MG63 (cell line): ENCODE results near the gene RGSL1. TPM values are rescaled to one million over a fixed set of nuclear protein-coding genes. Genes with fewer than 3 reads are reported as not detected.

Experiments used
- DNase-seq: peaks from one replicate; pipeline ENCODE4 v3.0.0-alpha.2; 2020
- H3K27me3 ChIP-seq: fragments of 250-450 bp; sonication (Bioruptor Pico); 2 replicates; pipeline ENCODE4 v1.5.1; 2020; ENCODE audit warnings: mild to moderate bottlenecking, moderate library complexity
- H3K36me3 ChIP-seq: fragments of 250-450 bp; sonication (Bioruptor Pico); 2 replicates; pipeline ENCODE4 v1.5.1; 2020; ENCODE audit warnings: mild to moderate bottlenecking, moderate library complexity
- H3K4me3 ChIP-seq: fragments of 250-450 bp; sonication (Bioruptor Pico); 2 replicates; pipeline ENCODE4 v1.5.1; 2020; ENCODE audit warnings: mild to moderate bottlenecking, moderate library complexity
- H3K9me3 ChIP-seq: fragments of 250-450 bp; sonication (Bioruptor Pico); 2 replicates; pipeline ENCODE4 v1.5.1; 2020; ENCODE audit warnings: mild to moderate bottlenecking, moderate library complexity
- total RNA-seq: library from RNA; depleted of rRNA; stranded (reverse); fragments of >200 nt; shearing (Covaris generic); gene quantifications from 2 replicates; pipeline ENCODE4 v1.2.3, GENCODE V29; 2014; ENCODE audit warnings: low replicate concordance; rRNA removed

Gene RGSL1
- total RNA-seq, 1 experiment from 2014 or later: not detected

DNA sequence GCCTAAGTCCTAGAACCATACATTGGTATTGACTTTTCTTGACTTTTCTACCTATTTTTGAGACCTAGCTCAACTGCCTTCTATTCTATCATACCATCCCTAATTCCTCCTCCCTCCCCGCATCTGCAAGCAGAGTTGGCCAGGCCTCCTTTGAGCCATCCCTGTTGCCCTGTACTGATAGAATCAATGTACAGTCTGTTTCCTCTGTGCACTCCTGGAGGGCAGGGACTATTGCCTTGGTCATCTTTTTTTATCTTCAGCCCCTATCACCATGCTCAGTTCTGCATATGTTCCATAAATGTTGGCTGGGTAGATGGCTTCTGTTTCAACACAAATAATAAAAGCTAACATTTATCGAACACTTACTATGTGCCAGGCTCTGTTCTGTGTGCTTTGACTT lies 158.3 kb downstream of the RGSL1 start:
- H3K36me3 ChIP-seq: no peaks in the 10 kb centered on the region
- no peaks in the 10 kb centered on the region for H3K9me3 ChIP-seq
- H3K27me3 ChIP-seq: no peaks in the 10 kb centered on the region
- DNase-seq: no peak
- H3K4me3 ChIP-seq: no peak overlapping the region

DNA sequence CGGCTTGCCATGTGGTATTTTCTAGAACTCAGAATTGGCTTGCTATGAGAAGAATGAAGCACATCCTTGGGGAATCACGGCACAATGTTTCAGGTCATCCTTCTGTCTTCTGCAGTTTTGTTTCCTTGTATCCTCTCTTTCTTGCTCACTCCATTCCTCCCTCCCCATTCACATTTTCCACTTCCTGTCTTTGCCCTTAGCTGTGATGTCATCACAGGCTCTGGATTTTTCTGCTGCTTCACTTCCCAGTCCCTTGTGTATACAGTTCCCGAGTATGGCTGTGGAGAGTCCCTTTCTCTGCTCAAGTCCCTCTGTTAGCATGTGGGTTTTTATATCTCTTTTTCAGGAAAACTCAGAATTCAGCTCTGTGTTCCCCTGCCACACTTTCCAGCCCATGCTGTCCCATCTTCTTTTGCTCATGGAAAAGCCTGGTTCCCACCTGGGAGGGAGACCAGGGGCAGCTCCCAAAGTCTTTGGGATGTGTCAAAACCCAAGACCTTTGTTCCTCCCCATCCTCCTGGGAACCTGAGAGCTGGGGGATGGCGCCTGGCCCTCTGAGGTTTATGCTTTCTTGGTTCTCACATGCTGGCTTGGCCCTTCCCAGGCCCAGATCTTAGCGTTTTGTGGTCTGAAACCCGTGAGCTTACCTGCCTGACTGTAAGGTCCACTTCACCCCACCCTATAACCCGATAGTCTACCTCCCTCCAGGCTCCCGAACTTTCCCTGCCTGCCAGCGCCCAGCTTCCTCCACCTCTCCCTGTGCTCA lies 159.1 kb downstream of the RGSL1 start:
- no peak overlapping the region for H3K4me3 ChIP-seq
- no peaks in the 10 kb centered on the region for H3K9me3 ChIP-seq
- no peak for DNase-seq

More for the DNA sequence above, 159.1 kb downstream of the RGSL1 start:
- Histone ChIP-seq H3K27me3 (no peaks in the 10 kb centered on the region), H3K36me3 (no peaks in the 10 kb centered on the region)

Other genes starting within 250 kb of the RGSL1 start
- 158 and 173 TPM in 2 replicates for gene GLUL, start 58.4 kb upstream of the RGSL1 start, total RNA-seq
- not detected in 2 replicates for gene TEDDM1, start 49.5 kb upstream of the RGSL1 start, total RNA-seq
- gene RNASEL, start 139.1 kb downstream of the RGSL1 start, total RNA-seq: 4.0 TPM in 2 replicates
- 0.40 TPM in 1 of 2 replicates, not detected in the other for gene RGS16, start 154.2 kb downstream of the RGSL1 start, total RNA-seq
- gene RGS8, start 234.4 kb downstream of the RGSL1 start, total RNA-seq: not detected in 2 replicates